GM21515 (cell line): ENCODE data around the gene GALNT2.

ENCODE experiments used
- ATAC-seq: cut with Tn5 transposase; IDR thresholded peaks from one replicate; pipeline ENCODE4 v1.9.1; 2021; ENCODE audit not compliant: unreplicated experiment

GALNT2 gene

DNA sequence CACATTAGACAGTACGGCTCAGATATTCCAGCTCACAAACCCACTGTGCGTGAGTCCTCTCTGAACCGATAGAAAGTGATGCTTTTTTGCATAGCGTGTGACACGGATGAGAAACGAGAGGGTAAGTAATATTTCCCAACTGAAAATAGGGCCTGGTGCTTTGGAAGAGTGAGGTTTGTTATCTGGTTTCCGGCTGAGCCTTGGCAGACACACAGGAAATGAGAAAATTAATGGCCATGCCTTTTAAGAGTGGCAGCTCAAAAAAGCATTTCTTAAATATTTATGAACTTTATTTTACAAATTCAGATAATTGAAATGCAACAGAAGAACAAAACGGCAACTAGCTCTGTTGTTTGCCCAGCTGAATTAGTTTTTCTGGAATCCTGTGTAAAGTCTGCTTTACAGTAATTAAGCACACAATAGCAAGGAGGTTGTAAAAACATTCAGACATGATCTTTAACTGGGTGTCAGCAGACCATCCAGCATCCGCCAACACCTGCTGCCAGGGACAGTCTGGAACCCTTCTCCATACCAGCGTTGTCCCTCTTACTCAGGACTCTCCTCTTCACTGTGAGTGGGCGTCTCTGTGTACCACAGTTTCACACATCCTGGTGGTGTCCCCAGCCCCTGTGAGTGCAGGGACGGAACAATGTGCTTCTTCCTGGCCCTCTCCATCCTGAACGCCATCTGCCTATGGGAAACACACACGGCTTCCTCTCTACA lies 203.7 kb downstream of the GALNT2 start:
- ATAC-seq: peak; percentile 51

- ATAC-seq: no peak
Measured at GRCh38 chr1:230271300-230272035, 204.4 kb downstream of the GALNT2 start.

DNA sequence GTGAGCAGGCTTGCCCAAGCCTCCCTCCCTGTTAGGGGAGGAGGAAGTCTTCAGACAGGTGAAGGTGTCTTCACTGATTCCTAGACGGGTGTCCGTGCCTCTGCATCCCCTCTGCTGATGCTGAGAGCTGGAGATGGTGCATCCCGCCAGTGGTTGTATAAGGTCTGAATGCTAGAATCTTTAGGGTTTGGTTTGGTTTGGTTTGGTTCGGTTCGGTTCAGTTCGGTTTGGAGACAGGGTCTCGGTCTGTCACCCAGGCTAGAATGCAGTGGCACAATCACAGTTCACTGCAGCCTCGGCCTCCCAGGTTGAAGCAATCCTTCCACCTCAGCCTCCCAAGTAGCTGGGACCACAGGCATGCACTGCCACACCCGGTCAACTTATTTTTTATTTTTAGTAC lies 205.5 kb downstream of the GALNT2 start:
- ATAC-seq: no peak

DNA sequence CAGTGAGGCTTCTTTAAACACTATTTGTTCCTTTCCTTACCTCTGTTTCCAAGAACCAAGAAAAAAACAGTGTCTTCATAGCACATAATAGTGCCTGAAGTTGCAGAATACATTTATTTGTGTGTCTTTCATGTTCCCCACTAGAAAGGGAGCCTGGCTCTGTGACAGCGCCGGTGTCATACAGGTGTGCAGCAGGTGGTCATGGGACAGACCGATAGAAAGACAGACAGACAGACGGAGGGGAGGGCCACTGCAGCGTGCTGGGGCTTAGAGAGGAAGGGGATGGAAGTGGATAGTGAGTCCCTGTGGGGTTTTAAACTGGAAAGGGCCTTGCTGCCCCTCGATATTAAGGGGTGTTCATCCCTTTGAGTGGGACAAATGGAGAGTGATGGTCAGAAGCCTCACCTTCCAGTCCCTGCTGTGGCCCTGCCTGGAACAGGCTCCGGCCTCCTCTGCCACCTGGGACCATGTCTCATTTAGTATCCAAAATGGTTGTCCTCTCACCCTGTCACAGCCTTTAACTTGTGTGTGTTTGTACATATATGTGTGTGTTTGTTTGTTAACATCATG lies 206.2 kb downstream of the GALNT2 start:
- ATAC-seq: no peak

DNA sequence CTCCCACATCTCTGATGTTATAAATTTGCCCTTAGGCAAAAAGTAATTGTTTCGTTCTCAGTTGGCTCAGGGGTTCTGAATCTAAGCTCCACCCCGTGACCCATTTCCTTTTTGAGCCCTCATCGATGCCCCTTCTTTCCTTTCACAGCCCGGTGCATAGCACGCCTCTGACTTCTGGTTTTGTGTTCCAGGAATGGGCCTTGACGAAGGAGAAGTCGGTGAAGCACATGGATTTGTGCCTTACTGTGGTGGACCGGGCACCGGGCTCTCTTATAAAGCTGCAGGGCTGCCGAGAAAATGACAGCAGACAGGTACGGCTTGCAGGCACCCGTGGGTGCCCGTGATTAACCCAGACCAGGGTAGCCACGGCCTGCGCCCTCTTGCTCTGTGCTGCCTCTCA lies 207.2 kb downstream of the GALNT2 start:
- no peak for ATAC-seq

DNA sequence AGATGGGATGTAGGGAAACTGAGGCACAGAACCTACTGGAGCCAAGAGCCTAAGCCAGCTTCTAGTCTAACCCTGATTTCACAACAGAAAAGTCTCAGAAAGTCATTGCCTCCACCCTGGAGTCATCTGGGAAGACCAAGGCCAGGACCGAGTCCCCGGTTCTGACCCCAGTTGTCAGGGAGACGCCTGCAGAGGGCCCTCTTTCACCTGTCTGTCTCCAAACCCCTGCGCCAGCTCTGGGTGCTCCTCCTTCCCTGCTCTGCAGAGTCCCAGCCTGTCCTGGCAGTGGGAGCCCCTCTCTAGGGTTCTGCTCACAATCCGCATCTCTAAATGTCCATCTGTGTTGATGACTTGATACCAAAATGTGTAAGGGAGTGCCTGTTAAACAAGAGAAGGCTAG lies 209.4 kb downstream of the GALNT2 start:
- no peak for ATAC-seq

DNA sequence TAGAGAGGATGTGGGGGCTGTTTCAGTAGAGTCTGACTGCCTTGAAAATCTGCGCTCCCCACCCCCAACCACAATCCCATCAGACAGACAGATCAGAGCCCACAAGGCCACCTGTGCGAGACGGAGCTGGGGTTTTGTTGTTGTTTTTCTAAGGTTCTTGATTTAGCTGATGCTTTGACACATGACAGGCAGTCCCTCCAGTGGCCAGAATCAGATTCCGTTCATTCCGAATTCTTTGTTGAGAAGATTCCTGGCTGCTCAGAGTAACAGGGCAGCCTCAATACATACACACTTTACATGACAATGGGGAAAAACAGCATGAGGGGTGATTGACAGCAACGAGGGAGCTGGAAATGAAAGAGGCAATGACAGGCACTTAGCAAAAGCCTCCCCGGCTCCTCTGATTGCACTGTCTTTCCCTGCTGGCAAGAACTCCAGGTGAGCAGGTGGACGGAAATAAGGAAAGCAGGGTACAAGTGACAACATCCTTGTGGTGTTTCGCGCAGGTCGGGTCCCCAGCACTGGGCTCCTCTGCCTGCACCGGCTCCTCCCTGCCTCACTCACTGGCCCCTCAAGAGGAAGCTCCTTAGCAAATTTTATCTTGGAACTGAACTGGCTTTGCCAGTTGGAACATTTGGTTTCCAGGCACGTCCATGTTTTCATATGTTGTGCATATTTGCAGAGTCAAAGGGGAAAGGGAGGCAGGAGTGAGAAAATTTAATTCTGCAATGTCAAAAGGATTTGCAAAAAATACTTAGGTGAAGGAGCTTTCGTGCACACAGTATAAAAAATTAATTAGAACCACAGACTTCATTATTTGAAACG lies 210.4 kb downstream of the GALNT2 start:
- no peak for ATAC-seq

GRCh38 chr1:230278376-230278775 lies 211.3 kb downstream of the GALNT2 start:
- ATAC-seq: no peak

GRCh38 chr1:230278871-230279582 lies 212.0 kb downstream of the GALNT2 start:
- ATAC-seq: no peak

GRCh38 chr1:230279583-230279945 lies 212.5 kb downstream of the GALNT2 start:
- ATAC-seq: no peak

DNA sequence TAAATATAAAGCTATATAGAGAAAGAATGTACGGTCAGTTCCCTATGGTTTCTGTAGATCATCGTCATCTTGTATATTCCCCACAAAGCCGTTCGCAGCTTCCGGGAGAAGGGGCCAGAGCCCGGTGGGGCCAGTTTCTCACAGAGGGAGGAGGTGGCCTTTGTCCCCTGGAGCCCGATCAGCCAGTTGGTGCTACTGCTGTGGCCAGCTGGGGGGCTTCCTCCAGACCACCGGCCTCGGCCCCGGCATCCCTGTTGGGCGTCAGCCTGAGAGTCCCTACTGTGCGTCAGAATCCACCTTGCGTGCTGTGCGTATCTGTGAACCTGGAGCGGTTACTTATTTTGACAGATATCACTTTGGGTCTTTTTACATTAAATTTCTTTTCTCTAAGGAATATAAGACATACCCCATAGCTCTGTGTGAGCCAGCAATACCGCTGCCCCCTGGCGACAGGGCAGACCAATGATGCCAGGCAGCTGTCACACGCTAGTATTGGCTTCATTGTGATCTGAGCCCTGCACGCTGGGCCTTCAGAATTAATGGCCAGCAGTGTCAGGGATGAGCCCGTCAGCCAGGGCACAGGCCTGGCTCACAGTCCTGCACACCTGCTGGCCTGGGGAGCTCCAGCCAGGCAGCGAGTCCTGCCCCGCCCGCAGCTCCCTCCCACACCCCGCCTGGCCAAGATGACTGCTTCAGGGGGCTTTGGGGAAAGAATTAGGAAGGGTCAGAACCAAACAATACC lies 213.2 kb downstream of the GALNT2 start:
- ATAC-seq: no peak

DNA sequence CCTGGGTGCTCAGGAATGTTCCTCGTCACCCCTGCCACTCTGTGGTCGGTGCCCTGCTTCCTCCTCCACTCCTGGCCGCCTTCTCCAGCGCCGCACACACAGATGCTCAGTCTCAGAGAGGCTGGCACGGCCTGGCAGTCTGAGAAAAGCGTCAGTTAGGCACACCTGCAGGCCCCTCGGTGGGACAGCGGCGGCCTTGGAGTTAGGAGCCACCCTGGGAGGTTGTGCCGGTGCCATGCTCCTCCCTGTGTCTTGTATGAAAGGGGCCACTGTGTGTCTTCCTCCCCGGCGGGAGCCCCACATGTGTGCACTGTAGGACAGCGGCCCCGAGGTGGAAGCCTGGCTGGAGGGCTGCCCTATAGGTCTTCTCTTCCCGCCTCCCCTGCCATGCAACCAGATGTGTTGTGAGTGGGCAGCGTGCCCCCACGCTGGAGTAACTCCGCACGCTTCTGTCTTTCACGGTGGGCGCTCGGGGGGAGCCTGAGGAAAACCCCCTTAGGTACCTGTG lies 213.9 kb downstream of the GALNT2 start:
- ATAC-seq: no peak

DNA sequence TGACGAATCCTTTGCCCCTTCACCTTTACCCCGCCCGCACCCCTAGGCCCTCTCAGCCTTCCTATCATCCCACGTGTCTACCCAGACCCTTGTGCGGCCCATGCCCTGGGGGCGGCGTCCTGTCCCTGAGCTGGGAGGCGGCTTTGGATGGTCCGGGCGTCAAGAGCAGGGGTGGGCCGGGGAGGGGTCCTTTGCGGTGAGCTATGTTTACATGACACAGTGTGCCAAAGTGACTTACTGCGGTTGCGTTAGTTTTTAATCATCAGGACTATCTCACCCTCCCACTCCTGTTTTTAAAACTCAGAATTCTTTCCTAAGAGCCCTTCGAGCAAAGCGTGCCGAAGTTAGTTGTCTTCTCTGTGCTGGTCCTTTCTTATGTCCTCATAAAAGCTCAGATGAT lies 214.5 kb downstream of the GALNT2 start:
- no peak for ATAC-seq

- ATAC-seq: no peak
Measured at GRCh38 chr1:230282157-230282556, 215.1 kb downstream of the GALNT2 start.

GRCh38 chr1:230283678-230284077 lies 216.6 kb downstream of the GALNT2 start:
- no peak for ATAC-seq

- no peak for ATAC-seq
Measured at GRCh38 chr1:230284891-230285290, 217.9 kb downstream of the GALNT2 start.

DNA sequence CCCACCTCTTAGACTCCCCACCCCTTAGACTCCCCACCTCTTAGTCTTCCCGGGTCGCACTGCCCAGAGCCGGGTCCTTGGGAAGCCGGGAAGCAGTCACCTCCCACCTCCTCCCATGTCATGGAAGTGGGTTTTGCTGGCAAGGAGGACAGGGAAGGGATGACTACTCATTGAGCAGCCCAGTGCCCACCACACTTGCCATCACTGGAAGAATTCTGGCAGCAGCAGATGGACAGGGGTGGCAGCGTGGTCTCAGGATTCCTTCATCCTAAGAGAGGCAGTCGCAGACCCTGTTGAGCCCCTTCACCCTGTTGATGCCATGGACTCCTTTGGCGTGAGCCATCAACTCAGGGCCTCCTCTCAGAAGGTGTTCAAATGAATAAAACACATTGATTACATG lies 218.3 kb downstream of the GALNT2 start:
- no peak for ATAC-seq

DNA sequence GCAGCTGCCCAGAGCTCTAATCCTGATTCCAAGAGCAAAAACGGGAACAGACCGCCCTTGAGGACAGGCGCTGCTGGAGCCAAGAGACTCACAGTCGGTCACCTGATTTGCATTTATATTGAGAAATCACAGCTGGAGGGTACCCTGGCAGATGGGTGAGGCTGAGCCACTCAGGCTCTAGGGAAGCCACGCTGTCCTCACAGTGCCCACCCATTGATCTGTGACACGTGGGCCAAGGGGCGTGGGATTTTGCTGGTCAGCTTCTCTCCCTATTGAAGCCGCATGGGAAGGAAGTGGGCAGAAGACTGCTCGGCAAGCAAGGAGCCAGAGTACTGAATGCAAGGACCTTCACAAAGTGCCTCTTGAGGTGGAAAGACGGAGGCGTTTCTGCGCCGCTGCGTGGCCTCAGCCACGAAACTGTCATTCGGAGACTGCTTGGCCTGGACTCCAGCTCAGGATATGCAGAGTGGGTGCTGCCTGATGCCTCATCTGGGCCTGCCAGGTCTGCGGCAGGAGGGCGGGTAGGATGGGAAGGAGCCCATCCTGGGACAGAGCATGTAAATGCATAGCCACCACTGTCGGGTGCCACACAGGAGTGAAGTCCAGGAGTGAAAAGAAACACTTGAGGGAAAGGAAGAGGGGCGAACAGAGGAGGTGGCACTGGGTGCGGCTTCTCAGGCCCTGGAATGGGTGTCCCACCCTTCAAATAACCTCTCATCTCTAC lies 219.3 kb downstream of the GALNT2 start:
- no peak for ATAC-seq

DNA sequence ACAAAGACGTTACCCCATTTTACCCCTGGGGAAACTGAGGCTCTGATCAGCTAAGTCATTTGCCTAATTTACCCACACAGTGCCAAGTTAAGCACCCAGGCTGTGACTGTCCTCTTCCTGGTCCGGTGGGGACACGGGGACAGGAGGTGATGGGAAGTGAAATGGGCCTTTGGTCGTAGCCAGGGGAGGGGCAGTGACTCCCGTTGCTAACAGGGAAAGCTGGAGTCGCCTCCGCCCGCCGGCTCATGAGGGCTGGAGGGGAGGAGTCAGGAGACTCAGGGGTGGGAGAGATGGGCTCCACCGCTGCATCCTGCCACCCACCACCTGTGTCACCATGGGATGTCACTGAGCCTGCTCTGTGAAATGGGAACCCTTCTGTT lies 219.8 kb downstream of the GALNT2 start:
- no peak for ATAC-seq
